GM19397 (cell line): ENCODE measurements around the gene PDLIM1.
A peak's percentile ranks its signal among the peaks of the same experiment; 100 is the strongest.

Experiments
- ATAC-seq: cut with Tn5 transposase; IDR thresholded peaks from one replicate; pipeline ENCODE4 v1.9.1; 2021; ENCODE audit warnings: mild to moderate bottlenecking, moderate library complexity; ENCODE audit not compliant: unreplicated experiment

Gene PDLIM1

DNA sequence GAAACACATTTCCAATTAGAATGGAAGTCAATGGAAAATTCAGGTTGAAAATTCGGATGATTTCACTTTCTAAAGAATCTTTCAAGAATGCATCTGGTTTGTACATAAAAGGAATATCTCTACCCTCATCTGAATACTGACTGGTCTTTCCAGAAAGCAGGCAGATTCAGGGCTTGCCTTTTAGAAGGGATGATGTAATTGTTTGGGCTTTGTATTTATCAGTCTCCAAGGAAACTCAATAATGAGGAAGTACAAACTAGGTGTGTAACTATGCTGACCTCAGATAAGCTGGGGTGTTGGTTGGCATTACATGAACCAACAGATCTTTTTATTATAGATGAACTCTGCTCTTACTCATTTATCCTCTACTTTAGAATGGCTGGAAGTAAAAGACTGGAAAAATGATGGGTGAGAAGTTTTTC lies 24.1 kb downstream of the PDLIM1 start:
- ATAC-seq: peak; percentile 67

DNA sequence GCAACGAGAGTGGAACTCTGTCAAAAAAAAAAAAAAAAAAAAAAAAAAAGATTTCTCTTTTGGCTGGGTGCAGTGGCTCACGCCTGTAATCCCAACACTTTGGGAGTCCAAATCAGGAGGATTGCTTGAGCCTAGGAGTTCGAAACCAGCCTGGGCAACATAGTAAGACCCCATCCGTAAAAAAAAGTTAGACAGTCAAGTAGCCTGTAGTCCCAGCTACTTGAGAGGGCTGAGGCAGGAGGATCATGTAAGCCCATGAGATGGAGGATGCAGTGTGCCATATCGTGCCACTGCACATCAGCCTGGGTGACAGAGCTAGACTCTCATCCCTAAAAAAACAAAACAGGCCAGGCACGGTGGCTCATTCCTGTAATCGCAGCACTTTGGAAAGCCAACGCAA lies 25.2 kb downstream of the PDLIM1 start:
- no peak for ATAC-seq

DNA sequence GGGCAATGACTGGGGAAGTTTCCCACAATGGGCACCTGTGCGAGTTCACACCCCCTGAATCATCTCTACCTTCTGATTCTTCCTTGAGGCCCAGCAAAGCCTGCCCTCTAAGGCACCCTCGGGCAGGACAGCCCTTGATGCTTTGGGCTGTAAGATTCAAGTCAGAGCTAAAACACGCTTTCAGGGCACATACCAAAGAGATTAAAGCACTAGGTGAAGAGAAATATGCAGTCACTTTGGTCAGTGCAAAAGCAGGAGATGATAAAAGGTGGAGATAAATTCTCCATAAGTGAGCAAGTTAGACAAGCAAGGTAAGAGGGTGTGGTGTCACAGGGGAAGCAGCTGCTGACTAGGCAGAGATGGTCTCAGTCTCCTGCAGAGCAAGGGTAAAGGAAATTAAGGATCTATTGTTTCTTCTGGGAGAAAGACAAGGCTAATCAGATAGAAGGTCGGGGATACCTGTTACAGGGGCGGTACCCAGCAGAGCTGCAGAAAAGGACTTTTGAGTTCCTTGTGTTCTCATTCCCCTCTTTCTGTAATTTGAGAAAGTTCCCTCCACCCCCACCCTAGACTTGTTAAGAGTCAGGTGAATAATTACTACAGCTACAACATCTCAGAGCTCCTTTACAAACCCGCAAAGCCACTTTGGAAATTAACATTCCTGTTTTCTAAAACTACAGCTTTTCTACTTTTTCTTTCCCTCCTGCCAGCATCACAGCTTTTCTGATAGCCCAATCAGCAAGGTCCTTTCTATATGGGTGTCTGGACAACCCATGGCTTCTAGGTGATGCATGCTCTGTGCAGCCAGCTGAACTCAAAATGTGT lies 26.4 kb downstream of the PDLIM1 start:
- no peak for ATAC-seq

DNA sequence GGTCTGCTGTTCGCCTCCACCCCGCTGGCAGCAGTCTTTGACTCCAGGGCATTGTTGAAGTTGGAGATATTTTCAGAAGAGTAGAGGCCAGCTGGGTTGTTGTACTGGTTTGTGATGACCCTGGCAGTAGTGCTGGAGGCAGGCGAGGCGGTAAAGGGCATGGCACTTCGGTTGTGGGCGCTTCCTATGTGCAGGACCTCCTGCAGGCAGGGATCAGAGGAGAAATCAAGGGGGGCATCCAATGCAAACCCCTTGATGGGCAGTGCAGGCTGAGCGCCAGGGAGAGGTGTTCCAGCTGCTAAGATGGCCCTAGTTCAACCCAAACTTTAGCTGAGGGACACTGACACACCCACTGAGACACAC lies 27.0 kb downstream of the PDLIM1 start:
- no peak for ATAC-seq

DNA sequence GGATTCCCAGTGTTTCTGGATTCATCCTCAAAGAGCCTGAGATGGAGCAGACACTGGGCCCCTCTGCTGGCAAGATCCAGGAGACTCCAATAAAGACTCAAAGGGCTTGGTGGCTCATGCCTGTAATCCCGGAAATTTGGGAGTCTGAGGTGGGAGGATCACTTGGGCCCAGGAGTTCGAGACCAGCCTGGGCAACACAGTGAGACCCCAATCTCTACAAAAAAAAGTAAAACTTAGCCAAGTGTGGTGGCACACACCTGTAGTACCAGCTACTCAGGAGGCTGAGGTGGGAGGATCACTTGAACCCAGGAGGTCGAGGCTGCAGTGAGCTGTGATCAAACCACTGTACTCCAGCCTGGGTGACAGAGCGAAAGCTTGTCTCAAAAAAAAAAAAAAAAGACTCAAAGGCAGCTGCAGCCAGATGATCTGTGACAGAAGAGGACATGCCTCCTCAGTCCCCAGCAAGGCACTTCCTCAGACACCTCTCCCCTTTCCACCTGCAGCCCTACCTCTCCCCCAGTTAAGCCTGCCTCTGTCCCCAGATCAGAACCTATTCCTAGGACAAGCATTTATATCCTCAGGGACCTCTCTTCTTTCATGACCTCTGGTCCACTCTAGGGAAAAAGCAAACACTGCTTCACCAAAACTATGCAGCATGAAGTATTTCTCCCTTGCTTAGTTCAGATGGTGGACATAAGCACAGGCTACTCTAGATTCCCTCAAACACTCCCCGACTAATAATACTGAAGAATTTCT lies 27.9 kb downstream of the PDLIM1 start:
- no peak for ATAC-seq

DNA sequence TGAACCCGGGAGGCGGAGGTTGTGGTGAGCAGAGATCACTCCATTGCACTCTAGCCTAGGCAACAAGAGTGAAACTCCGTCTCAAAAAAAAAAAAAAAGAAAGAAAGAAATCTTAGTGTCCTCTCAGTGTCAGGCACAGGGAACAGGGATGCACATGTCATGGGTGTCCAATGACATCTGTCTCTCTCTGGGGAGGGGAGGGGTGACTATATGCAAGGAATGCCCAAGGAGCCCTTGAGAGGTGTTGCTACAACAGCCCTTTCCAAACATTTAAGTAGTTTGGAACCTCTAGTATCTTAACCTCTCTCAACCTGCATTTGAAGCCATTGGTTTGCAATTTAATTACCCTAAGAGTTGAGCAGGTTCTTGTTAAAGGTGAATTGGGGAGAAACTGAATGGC lies 28.9 kb downstream of the PDLIM1 start:
- ATAC-seq: no peak

DNA sequence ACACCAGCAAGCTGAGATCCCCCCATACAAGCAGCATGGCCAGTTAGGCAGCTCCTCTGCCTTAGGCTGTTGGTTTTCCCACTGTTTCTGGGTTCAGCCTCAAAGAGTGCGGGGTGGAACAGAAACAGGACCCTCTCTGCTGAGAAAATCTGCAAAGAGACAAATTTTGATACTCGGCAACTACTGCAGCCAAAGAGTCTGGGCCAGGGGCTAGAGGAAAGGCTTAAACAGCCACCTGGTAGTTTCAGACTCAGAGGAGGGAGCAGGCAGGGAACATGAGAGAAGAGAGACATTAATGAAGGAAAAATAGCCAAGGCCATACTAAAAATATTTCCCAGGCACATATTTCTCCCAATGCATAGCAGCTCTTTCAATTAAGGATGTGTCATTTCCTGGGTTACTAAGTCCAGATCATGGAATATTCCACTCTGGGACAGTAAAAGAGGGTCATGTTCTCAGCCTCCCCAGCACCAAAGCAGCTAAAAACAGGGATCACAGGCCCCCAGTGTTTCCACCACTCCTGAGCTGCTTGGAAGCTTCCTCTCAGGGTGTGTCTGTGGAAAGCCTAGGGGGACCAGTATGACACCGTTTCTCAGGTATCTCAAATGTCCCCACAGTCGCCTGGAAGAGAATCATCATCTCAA lies 29.8 kb downstream of the PDLIM1 start:
- ATAC-seq: no peak

DNA sequence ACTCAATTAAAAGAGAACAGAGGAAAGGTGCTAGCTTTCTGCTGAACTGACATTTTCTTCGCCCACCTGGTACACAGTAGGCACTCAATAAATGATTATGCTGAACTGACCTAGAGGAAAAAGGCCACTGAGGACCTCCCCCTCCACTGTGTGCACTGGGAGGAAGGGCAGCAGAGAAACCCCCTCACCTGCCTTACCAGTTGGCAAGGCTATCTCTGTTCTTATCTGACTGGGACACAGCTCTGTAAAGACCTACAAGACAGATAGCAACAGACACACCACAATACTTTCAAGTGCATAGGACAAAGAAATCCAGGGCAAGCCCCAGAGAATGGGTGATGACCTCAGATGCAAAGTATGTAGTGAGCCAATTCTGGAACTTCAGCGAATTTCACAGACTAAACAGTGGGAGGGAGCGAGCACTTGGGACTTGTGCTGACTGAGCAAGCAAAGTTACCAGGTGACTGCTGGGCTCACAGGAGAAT lies 30.4 kb downstream of the PDLIM1 start:
- no peak for ATAC-seq

DNA sequence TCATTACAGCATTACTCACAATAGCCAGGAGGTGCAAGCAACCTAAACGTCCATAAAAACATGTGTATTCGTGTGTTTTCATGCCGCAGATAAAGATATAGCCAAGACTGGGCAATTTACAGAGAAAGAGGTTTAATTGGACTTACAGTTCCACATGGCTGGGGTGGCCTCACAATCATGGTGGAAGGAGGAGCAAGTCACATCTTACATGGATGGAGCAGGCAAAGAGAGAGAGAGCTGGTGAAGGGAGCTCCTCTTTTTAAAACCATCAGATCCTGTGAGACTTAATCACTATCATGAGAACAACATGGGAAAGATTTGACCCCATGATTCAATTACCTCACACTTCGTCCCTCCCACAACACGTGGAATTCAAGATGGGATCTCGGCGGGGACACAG lies 33.0 kb downstream of the PDLIM1 start:
- no peak for ATAC-seq

DNA sequence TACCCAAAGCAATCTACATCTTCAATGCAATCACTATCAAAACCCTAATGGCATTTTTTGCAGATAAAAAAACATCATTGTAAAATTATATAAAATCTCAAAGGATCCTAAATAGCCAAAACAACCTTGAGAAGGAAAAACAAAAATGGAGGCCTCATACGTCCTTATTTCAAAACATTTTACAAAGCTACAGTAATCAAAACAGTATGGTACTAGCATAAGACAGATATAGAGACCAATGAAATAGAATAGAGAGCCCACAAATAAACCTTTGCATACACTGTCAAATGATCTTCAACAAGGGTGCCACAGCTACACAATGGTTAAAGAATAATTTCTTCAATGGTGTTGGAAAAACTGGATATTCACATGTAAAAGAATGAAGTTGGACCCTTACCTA lies 34.5 kb downstream of the PDLIM1 start:
- ATAC-seq: no peak

DNA sequence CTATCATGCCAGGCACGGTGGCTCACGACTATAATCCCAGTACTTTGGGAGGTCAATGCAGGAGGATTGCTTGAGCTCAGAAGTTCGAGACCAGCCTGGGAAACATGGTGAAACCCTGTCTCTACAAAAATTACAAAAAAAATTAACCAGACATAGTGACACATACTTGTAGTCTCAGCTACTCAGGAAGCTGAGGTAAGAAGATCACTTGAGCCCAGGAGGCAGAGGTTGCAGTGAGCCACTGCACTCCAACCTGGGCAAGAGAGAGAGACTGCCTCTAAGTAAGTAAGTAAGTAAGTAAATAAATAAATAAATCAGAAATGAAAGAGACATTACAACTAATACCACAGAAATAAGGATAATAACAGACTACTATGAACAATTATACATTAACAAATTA lies 36.2 kb downstream of the PDLIM1 start:
- no peak for ATAC-seq

DNA sequence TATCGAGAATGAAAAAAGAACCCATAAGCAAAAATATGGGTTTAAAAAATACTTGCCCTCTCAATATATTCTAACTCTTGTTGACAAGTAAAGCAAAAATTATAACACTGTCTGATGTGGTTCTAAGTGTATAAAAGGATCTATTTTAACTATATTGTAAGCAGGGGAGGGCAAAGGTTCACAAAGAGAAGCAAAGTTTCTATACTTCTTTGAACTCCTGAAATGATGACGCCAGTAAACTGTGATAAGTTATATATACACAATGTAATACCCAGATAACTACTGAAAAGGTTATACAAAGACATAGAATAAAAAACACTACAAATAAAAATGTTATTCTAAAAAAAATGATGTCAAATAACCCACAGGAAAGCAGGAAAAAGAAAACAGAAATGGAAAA lies 37.1 kb downstream of the PDLIM1 start:
- ATAC-seq: no peak

DNA sequence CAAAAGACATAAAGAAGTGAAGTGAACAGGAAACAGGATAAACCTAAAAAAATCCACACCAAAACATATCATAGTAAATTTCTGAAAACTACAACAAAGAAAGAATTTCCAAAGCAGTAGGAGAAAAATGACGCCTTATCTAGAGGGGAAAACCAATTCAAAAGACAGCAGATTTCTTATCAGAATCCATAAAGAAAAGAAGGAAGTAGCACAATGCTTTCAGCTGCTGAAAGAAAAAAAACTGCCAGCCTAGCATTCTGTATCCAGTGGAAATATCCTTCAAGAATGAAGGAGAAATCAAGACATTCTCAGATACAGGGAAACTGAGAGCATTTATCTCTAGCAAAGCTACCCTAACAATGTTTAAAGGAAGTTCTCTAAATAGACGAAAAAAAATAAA lies 37.8 kb downstream of the PDLIM1 start:
- no peak for ATAC-seq

DNA sequence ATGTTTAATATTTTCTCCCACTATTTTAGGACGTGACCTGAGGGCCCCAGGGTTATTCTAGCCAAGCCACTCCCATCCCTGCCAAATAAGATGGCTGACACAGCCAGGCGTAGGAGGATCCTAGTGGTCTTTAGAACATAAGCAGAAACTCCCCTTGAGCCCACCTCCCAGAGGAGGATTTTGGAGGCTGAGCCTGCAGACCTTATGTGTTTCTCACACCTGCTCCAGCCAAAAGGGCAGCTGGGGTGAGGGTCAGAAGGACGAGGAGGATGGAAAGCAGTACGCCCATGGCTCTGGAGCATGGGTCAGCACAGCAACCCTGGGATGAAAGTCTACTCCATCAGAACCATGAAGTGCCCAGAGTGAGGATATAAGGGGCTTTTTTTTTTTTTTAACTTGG lies 39.9 kb downstream of the PDLIM1 start:
- no peak for ATAC-seq

DNA sequence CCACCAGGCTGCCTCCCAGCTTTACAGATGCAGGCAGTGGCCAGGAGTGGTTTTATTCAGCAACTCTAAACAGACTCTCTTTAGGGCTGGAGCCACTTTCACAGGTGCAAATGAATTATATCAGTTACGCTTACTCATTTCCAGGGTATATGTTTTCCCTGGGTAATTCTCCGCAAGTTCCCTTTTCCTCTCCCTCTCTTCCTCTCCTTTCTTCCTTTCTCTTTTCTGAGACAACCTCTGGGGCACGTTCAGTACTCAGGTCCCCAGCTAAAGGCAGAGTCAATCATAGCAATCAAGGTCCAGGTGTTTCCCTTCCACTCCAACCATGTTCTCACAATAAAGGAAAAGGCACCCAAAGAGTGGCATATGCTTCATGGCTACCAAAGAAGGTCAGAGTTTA lies 41.3 kb downstream of the PDLIM1 start:
- no peak for ATAC-seq

DNA sequence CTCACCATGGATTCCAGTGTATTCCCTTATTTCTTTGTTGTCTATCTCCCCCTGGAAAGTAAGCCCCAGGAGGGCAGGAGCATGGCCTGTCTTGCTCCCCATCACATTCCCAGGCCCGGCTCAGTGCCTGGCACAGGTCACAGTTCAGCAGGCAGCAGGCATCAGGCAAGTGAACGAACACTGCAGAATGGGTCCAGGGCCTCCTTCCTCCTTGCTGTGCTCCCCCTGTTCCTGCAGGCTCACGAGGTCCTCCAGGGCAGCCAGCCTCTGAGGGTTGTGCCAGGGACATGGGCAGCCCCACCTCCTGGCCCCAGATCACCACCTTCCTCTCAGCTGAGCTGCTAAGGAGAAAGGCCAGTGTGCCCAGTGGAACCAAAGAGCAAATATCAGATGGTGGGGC lies 41.8 kb downstream of the PDLIM1 start:
- ATAC-seq: no peak

DNA sequence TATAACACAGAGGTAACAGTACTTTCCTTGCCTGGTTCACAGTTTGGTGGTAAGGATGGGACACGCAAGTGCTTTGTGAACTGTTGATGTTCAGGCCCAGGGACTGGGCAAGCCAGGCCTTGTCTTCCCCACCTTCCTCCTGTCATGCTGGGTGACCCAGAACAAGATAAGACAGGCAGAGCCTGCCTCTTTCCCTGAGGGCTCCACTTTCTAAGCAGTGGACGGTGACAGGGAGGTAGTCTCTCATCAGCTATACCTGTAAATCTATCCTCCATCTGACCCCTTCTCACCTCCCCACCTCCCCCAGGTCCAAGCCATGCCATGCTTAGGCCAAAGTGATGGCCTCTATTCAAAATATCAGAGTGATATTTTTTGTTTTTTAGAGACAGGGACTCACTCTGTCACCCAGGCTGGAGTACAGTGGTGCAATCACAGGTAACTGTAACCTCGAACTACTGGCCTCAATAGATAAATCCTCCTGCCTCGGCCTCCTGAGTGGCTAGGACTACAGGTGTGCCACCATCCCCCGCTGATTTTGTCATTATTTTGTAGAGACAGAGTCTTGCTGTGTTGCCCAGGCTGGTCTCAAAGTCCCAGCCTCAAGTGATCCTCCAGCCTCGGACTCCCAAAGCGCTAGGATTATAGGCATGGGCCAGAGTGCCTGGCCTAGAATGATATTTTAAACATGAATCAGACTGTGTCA lies 42.8 kb downstream of the PDLIM1 start:
- ATAC-seq: no peak

DNA sequence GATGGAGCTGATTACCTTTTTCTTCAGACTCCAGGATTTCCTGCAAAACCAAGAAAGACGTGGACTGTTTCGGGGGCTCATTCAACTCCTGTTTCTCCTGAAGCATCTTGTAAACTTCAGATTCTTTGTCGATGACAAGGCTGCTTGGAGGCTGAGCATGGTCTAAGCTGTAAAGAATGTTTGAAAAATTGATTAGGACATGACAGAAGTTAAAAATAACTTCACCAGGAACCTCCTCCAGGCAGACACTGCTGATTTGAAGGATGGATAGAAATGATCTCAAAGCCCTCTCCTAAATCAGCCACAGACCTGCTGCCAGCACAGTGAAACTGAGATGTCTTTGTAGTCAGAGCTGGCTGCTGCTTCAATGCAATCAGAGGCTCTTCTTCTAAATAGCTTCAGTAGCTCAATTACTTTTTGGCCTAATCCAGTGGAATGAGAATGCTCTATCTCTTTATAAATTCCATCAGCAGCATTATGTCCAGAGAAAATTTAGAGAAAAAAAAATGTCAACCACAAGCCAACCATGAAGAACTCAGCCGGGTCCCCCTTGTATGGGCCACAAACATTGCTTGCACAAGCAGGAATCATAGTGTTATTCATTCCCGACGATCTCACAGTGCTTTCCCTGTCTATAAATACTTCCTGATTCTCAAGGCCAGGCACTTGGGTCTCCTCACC lies 43.5 kb downstream of the PDLIM1 start:
- no peak for ATAC-seq

DNA sequence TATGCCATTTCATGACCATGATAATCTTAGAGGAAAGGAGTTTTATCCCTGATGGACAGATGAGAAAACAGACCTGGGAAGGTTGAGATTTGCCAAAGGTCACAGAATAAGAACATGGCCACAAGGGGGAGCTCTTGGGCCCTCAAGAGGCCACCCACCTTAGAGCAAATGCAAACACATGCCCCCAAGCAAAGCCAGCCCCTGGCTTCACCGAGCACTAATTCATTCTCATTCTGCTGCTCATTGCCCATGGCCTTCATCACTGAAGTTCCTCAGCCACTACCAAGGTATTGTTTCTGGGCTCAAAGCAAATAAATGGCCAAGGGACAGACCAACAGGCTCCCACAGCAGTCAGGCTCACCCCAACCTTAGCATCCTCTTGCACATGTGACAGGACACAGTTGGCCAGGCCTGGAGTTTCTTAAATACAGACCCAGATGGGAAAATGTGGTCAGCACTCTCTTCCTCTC lies 44.2 kb downstream of the PDLIM1 start:
- no peak for ATAC-seq

DNA sequence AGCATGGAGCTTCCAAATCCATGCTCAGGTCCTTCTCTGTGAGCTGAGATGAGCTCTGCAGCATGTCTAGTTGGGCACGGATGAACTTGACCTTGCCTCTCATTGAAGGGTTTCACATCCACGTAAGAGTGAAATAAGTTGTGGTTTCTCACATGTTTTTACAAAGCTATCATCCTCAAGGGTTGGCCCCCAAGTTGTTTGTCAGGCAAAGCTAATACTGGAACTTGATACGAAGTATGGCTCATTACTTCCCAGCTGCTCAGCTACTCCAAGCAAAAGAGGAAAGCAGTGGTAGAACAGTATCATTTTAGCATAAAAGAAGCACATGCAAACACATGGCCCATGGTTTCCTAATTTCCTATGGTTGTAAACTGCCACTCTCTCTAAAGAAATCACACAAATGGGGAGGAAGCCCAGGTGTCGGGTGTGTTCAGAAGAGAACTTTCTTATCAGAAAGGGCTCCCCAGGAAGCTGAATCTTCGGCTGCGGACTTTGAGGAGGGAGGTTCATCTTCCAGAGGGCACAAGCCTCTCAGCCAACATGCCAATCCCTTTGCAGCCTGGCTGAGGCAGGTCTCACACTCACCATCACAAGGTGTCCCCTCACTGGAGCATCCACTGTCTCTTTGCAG lies 45.3 kb downstream of the PDLIM1 start:
- peak; percentile 78 for ATAC-seq
